Measurements from ENCODE around the gene RND2.
A peak's percentile ranks its signal among the peaks of the same experiment; 100 is the strongest.
"Not testable (repeated sequence)": the region's sequence is repeated elsewhere in the genome, so short reads cannot be mapped to it uniquely, and the experiment has no call there.

The RND2 gene

DNA sequence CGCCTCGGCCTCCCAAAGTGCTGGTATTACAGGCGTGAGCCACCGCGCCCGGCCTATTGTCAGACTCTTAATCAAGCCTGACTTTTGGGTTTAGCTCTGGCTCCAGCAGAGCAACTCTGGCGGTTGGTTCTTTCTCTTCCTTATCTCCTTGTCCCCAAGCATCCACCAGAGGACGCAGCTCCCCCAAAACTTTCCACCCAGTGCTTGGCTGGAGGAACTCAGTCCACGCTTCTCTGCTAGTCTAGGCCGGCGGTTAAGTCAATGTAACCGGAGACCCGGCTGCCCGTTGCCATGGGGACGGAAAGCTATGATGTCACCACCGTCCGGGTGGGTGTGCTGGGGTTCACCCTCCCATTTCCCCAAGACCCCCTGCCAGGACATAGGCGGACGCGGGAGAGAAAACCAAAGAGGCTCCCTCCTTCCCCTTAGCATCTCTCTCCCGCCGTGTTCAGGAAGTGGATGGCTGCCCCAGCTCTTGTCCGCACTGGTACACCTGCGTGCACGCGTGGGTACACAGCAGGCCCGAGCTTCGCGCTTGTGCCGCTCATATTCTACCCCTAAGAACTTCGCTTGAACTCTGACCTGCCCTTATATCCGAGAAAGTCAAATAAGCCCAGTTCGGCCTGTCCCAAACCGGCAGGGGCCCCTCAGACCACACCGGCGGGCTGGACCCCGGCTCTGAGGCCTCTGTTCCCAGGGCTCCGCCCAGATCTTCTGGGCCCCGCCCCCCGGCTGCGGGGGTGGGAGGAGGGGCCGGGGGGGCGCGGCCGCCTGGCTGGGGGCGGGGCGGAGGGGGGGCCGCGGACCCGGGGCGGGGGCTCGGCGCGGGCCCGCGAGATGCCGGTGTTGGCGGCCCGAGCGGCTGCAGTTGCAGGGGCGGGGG, at the start of gene RND2:
Gene RND2, plus strand, starts transcription at position 825 of the 883 bp plus-strand sequence. CDS start 117 bp downstream, outside the sequence.
- peak; percentile 76 for DNase-seq

- DNase-seq, result no peak
Observed at GRCh38 chr17:42975265-42975664, 49.8 kb upstream of the RND2 start.

GRCh38 chr17:42975701-42976100, 49.3 kb upstream of the RND2 start:
- not testable (repeated sequence) for DNase-seq

DNA sequence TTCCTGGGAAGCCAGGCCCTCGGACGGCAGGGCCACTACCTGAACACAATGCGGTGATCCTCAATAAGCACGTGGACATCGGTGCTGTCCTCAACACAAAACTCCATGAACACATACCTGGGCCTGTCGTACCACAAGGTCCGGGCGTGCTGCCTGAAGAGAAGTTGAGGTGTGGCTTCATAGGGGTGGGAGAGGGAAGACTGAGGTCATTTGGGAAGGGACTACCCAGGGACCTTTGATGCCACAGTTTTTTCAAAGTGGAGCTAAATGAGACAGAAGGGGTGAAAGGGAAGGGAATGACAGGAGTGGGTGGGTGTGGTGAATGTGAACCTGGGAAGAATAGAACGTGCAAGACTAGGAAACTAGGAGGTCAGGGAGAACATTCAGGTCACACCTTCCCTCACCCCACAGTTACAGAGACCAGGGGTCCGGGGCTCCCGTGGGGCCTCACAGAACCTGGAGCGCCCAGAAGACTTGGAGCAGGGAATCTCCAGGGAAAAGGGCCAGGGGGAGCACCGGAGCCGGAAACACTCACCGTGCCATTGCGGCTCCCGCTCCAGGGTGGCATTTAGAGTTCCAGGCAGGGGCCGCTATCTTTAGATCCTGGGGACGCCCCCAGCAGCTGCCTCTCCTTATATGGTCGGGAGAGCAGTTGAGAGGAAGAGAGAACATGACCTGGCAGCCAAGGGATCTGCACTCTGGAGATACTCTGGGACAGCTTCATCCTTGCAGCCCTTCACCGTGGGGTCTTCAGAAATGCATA, 45.3 kb upstream of the RND2 start, which contains the start of gene PTGES3L:
Gene PTGES3L, minus strand, starts transcription at position 570 of the 763 bp plus-strand sequence. Its CDS starts 27 bp downstream, at position 543.
- DNase-seq, result no peak

- peak; percentile 90 for DNase-seq
Observed at GRCh38 chr17:42980274-42980765, 44.7 kb upstream of the RND2 start, which contains the start of gene RUNDC1. RUNDC1 (plus strand) TSS chr17:42980565; CDS start chr17:42980577, 12 bp downstream.

- DNase-seq, result peak; percentile 49
Observed at GRCh38 chr17:42980766-42981397, 44.1 kb upstream of the RND2 start.

DNA sequence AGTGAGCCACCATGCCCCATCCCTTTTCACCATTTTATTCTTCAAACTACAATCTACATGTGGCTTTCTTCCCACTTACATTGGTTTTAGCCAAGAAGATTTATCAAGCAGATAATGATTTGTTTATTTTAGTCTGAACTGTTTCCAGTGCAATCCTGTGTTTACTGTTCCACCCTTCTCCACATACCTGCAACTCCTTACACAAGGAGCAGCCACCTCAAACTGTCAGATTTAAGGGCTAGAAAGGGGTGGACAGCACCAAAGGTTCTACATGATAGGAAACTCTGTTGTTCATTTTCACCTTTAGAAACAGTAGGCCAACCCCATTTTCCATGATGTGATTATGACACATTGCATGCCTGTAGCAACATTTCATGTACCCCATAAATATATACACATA, 42.8 kb upstream of the RND2 start:
- DNase-seq, result no peak

DNA sequence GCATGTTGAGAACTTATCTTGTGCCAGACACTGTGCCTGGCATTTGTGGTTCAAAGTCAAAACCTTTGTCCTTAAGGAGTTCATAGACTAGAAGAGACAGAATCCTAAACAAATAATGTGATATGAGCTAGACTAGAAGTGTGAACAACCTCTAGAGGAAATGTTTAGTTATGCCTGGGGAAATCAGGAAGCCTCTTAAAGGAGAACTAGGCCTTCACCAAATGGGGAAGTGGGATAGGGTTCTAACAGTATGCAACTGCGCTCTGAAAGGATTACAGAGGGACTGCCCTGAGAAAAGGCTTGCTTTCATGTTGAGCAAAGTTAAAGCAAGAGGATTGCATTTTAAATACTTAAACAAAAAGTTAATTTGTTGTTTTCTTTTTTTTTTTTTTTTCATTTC, 39.8 kb upstream of the RND2 start:
- no peak for DNase-seq

GRCh38 chr17:42989141-42989540, 35.9 kb upstream of the RND2 start:
- no peak for DNase-seq

GRCh38 chr17:42989726-42990652, 35.0 kb upstream of the RND2 start:
- no peak for DNase-seq

GRCh38 chr17:42991471-42991870, 33.6 kb upstream of the RND2 start:
- DNase-seq, result no peak

- no peak for DNase-seq
Observed at GRCh38 chr17:42992872-42993271, 32.2 kb upstream of the RND2 start.

- DNase-seq, result not testable (repeated sequence)
Observed at GRCh38 chr17:42993913-42994312, 31.1 kb upstream of the RND2 start.

DNA sequence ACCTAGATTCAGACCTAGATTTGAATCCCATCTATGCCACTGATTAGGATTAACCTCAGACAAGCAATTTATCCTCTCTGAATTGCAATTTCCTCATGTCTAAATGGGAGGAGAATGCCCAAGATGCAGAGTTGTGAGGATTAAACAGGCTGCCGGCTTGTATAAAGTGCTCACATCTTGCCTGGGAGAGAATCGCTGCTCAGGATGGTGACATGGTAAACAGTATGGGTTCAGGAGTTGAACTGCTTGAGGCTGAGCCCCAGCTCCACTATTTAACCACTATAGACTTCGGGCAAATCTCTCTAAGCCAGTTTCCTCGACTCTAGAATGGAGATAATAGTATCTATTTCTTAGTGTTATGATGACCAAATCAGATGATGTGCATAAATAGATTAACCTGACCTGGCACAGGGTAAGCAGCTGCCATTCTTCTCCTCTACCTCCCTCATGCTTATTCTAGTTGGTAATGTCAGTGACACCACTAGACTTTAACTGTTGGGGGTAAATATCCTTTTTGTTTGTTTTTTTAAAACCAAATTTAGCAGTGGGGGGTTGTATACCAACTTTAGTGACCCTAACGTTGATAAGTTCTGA, 27.5 kb upstream of the RND2 start:
- no peak for DNase-seq

GRCh38 chr17:42997984-42998938, 26.8 kb upstream of the RND2 start, which contains the start of gene RPL27:
RPL27 (plus strand) TSS chr17:42998419; CDS start chr17:42998751, 332 bp downstream.
- peak; percentile 97 for DNase-seq

GRCh38 chr17:42999003-42999525, 26.0 kb upstream of the RND2 start:
- DNase-seq, result no peak

GRCh38 chr17:43000894-43001293, 24.1 kb upstream of the RND2 start:
- DNase-seq, result not testable (repeated sequence)

DNA sequence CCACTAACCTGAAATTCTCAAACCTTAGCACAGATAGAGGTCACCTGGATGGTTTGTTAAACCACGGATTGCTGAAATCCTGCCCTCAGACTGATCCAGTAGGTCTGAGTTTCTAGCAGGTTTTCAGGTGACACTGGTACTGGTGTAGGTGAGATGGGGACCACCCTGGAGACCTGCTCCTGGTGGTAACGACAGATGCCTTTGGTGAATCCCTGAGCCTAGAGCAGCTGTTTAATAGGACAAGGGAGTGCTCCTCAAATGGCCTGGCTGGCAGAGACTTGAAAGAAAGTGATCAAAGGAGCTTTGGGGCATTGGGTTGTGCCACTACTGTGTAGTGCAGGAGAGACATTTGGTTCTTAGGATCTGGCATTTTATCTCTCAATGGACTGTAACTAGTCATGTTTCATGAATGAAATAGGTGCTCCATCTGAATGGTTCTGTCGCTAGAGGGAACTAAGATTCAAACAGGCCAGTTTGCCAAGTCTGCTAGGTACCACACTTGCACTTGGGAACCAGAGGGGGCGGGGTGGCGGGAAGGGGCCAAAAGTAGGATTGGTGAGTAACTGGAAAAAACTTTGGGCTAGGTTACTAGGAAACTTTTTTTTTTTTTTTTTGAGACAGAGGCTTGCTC, 21.4 kb upstream of the RND2 start:
- DNase-seq, result no peak
